ENCODE data around the gene GPR107.

GPR107 gene

GRCh38 chr9:130049431-130050210 lies 4.1 kb upstream of the GPR107 start:
- no peak for DNase-seq (ENCODE audit: low read depth)
- no peak overlapping the region for H3K4me3 ChIP-seq (ENCODE audit: low read length)
- TF ChIP-seq CTCF (conservative IDR thresholded peaks at IDR 0.05; ENCODE audit: low read depth, low read length): no peak

- no peak overlapping the region for H3K4me3 ChIP-seq (ENCODE audit: low read length)
- no peak for TF ChIP-seq CTCF (conservative IDR thresholded peaks at IDR 0.05; ENCODE audit: low read depth, low read length)
- DNase-seq (ENCODE audit: low read depth): no peak
Observed at GRCh38 chr9:130050462-130050861, 3.2 kb upstream of the GPR107 start.

- H3K4me3 ChIP-seq (ENCODE audit: low read length): no peak overlapping the region
- no peak for TF ChIP-seq CTCF (conservative IDR thresholded peaks at IDR 0.05; ENCODE audit: low read depth, low read length)
- no peak for DNase-seq (ENCODE audit: low read depth)
Observed at GRCh38 chr9:130051855-130052254, 1.9 kb upstream of the GPR107 start.

- TF ChIP-seq CTCF (conservative IDR thresholded peaks at IDR 0.05; ENCODE audit: low read depth, low read length): no peak
- peak overlapping the region; percentile 91 for H3K4me3 ChIP-seq (ENCODE audit: low read length)
- no peak for DNase-seq (ENCODE audit: low read depth)
Observed at GRCh38 chr9:130053109-130053503, 600 bp upstream of the GPR107 start.

- peak overlapping the region; percentile 91 for H3K4me3 ChIP-seq (ENCODE audit: low read length)
- no peak for DNase-seq (ENCODE audit: low read depth)
- no peak for TF ChIP-seq CTCF (conservative IDR thresholded peaks at IDR 0.05; ENCODE audit: low read depth, low read length)
Observed at GRCh38 chr9:130054325-130054786, 650 bp downstream of the GPR107 start.

GRCh38 chr9:130054820-130055219 lies 1.1 kb downstream of the GPR107 start:
- no peak for DNase-seq (ENCODE audit: low read depth)
- peak overlapping the region; percentile 91 for H3K4me3 ChIP-seq (ENCODE audit: low read length)
- no peak for TF ChIP-seq CTCF (conservative IDR thresholded peaks at IDR 0.05; ENCODE audit: low read depth, low read length)

GRCh38 chr9:130058154-130058553 lies 4.4 kb downstream of the GPR107 start:
- DNase-seq (ENCODE audit: low read depth): no peak
- TF ChIP-seq CTCF (conservative IDR thresholded peaks at IDR 0.05; ENCODE audit: low read depth, low read length): peak; percentile 31
- no peak overlapping the region for H3K4me3 ChIP-seq (ENCODE audit: low read length)

All from retinal pigment epithelial cell (primary cell).